ENCODE results near the gene CCDC92. TPM values are rescaled to one million over a fixed set of nuclear protein-coding genes. Genes with fewer than 3 reads are reported as not detected.
A peak's percentile ranks its signal among the peaks of the same experiment; 100 is the strongest.

The CCDC92 gene
- total RNA-seq, 1 experiment from 2014 or later: 8.3 TPM

DNA sequence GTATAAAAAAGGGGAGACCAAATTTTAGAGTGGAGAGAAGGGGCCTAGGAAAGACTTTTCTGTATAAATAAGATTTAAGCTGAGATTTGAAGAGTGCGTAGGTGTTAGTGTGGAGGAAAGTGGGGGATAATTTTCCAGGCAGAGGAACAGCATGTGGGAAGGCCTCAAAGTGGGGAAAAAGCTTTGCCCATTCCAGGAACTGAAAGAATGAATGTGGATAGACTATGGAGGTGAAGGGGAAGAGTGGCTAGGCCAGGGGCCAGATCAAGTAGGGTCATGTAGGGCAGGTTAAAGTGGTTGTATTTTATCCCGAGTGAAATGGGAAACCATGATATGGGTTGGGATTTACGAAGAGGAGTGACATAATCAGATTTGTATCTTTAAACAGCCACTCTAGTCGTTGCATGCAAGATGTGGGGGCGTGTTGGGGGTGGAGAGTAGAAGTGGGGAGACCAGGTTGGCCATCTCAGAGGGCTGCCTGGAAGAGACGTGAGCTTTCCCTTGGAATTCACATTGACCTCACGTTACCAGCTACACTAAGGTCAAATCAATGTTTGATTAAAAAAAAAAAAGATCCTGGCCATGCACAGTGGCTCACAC is 3.7 kb upstream of the CCDC92 start:
- DNase-seq (ENCODE audit: low read depth): no peak

DNA sequence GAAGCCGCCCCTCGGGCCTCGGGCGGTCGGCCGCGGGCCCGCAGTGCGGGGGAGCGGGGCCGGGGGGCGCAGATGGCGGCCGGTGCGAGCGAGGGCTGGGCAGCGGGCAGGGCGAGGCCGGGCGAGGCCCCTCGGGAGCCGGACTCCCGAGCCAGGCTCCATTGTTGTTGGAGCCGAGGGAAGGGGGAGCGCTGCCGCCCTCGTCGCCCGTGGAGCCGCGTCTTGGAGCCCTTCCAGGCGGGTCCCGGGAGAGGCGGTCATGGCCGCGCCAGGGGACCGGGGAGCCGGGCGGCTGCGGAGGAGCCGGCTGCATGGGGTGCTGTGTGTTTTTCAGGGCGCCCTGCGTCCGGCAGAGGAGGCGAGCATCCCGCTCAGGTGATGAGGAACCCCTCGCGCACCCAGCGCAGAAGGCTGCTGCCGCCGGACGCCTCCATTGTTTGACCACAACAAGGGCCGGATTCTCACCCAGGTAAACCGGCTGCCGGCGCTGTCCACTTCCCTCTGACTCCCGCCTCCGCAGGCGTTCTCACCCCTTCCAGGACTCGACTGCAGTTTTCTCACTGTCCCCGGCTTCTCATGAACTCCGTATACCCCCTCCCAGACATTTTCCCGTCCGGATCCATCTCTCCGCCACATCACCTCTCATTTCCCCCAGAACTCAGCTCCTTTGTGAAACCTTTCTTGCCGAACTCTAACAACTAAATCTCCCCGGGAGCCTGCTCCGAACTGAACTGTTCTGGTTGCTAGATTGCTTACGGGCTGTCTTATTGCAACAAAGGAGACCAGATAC is 1.1 kb upstream of the CCDC92 start:
- peak; percentile 21 for DNase-seq (ENCODE audit: low read depth)

DNA sequence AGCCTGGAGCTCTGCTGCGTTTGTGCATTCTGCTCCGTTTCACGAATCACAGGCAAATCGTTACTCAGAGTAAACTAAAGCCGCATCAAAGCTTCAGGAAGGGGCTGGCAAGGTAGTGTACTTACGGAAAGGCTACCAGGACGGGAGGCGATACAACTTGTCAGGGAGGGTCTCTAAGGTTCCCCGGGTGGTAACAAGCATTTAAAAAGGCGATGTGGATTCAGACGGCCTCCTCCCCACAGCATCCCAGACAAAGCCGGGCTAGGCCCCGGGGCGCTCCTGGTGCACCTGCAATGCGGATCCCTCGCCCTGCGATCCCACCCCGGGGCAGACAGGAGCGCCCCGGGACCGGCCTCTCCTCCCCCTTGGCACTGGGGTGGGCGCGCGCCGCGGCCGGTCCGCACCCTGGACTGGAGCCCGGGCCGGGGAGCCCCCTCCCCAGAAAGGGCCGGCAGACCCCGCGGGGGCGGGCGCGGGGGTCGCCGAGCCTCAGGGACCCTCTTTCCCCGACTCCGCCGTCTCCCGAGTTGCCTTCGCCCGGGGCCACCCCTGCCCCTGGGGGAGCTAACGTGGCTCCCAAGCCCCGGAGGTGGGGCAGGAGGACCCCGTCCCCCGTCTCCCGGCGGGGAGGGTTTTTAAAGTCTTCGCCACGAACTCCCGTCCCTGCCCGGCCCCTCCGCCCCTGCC is 718 bp downstream of the CCDC92 start:
- DNase-seq (ENCODE audit: low read depth): peak; percentile 29

DNA sequence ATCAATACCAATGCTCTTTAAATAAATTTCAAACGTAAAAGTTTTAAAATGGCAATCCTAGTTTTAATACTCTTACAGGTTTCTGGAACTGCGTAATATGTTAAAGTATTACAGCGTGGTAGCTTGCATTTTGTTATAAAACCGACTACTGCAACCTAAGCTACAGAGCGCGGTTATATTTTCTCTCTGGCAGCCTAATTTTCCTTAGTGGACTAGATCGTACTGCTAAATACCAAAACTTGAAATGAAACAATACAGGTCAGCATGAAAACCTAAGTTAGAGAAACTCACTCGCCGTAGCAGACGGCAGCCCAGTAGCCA is 1.2 kb downstream of the CCDC92 start:
- no peak for DNase-seq (ENCODE audit: low read depth)

DNA sequence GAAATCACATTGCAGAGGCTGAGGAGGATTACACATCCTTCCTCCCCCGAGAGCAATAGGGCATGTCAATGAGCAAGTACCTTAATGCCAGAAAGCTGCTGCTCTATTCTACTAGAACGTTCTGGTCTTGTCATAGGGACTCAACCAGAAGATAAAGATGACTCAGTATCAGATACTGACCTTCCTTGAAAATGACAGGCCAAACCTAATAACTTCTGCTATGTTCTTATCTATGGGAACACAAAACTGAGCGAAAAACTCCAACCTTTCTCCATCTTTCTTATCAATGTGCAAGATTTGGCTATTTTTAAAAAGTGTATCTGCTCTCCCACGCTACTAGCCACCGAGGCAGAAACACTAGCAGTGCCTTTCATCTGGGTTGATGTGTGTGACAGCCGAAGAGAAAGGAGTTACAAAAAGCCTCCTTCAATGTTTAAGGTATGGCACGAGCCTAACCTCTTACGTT is 5.5 kb downstream of the CCDC92 start:
- DNase-seq (ENCODE audit: low read depth): no peak

DNA sequence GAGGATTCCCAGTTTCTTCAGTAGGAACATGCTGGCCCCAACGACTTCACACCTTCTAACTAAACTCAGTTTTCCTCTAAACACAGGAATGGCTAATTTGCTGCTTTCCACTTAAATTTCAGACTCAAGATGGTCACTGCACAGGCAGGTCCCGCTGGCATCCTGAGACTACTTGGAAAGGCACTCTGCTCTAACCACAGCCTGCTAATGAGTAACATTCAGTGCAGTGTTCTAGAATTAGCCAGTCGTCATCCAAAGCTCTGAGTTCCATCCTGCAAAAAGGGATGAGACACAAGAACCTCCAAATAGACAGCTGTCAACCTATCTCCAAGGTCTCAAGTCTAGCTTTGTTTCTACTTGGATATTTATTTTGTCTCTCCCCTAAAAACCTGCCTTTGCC is 6.0 kb downstream of the CCDC92 start:
- peak; percentile 40 for DNase-seq (ENCODE audit: low read depth)

DNA sequence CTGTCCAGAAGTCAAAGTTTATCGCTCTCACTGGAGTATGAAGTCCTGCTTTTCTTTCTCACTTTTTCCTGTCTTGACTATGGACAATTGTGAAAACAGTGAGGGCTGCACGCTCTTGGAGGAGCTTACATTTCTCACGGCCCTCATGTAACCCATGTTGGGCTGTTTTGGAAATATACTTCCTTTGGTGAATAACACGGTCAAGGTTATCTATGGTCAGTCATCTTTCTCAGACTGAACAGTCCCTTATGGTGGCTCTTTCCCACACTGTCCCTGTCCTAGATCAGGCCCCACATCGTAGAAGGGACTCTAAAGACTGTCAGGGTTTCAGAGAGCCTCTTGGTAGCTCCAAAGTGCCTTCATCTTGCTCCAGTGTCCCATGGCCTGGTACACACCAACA is 7.2 kb downstream of the CCDC92 start:
- DNase-seq (ENCODE audit: low read depth): no peak

DNA sequence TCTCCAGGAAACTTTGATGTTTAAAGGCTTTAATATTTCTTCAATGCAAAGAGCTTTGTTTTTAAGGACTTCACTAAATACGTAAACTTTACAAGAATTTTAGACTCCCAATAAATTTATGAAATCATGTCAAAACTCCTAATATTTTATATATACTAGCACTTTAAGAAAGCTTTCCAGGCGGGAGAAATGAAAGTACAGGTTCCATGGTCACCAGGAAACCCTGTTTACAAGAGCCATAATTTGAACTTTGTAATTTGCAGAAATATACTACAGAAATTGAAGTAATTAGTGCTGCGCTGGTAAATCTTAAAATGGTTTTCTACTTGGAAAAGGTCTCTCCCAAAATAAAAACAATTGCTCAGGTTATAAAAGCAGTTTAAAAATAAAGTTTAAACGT is 8.8 kb downstream of the CCDC92 start:
- no peak for DNase-seq (ENCODE audit: low read depth)

DNA sequence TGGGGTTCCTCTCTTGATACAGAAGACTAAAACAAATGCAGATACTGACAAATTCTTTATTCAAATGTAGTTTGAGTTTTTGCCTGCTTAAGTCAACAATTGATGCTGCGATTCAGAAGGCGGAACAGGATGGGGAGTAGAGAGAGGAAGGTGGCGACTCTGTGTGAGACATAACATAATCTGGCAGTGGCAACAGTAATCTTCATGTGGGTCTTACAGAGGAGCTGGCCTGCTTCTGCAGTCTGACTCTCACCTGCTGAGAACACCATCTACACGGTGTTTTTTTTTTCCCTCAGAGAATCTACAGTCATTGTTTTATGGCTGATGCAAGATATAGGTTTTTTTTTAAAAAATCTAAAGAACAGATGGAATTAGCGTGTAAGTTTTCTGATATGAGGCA is 10.1 kb downstream of the CCDC92 start:
- no peak for DNase-seq (ENCODE audit: low read depth)

DNA sequence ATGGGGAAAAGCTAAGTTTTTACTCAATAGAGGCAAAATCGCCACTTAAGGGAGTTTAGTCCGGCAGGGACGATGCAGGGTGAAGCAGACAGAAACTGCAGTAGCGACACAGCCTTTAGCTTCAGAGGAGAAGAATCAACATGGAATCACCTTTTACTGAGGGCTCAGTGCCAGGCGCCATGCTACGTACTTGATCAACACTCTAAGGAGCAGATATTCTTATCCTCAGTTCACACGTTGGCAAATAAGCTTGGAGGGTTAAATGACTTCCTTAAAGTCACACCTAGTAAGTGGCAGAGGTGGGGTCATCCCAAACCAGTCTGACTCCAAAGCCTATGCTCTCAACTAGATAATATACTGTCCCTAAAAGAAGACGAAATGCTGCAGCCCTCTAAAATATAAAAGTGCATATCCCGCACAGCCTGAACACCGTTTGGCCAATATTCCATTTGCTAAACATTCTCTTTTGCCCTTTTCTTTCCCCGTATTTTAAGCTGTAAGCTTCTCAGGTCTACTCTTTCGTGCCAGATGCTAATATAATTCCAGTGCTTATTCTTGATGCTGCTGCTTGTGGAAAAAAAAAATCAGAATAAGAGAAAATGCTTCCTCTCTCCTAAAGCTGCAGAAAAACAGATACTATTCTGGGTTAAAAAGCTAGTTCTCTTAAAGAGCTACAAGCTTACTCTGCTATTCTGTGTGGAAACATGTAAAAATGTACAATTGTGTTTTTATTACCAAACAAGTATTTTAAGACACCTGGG is 10.9 kb downstream of the CCDC92 start:
- no peak for DNase-seq (ENCODE audit: low read depth)

DNA sequence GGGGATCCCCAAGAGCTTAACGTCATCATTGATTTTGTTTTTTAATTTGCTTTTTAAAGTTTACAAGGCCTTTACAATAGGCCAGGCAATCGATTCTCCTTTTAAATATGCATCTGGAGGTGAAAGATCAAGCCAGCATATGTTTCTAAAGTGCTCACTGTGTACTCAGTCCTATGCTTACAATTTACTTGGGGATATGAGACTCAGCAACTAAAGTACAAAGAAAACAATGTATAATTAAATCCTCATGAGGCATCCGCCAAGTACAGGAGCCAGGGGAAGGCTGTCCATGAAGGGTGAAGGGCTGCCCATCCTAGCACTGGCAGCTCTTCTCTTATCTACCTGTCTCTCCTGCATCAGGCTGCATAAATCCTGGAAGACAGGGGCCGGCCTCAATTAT is 11.8 kb downstream of the CCDC92 start:
- DNase-seq (ENCODE audit: low read depth): no peak

DNA sequence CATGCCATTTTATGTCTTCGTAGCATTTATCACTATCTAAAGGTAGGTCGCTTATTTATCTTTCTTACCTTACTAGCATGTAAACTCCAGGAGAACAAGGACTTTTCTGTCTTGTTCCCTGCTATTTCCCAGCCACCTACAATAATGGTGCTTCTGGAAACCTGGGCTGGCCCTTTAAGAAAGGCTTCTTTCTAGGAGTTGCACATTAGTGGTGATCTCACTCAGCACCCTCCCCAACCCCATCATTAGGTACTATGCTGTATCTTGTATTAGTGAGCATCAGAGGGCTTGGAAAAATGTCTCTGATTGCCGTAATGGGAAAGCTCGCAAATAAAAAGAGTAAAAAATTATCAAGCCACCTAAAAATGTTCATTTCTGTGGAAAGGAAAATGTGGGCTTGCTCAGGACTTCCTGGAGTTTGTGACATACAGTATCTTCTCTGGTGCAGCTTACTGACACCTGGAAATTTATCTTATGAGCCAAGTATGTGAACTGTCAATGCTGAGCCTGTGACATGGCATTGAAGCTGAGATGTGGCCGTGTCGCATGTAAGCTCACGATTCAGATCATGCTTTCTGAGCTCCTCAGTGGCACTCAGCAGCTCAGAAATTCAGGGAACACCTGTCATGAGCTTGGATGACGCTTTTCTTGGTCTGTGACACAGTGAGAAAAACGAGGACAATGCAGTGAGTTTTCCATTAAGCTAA is 12.4 kb downstream of the CCDC92 start:
- no peak for DNase-seq (ENCODE audit: low read depth)

DNA sequence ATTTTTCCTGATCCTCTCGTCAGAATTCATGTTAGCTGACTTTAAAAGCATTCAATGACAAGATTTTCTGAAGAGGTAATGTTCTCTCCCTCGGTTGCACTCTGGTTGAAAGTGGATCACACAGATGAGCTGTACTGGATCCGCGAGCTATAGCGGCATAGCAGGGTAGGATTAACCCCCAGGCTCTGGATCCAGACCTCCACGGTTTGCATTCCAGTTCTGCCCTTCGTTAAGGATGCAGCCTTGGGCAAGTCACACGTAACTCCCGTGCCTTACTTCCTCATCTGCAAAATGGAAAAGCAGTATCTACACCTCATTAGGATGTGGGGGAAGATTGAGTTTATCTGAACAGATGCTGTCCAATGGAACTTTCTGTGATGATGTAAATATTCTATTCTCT is 13.8 kb downstream of the CCDC92 start:
- DNase-seq (ENCODE audit: low read depth): no peak

DNA sequence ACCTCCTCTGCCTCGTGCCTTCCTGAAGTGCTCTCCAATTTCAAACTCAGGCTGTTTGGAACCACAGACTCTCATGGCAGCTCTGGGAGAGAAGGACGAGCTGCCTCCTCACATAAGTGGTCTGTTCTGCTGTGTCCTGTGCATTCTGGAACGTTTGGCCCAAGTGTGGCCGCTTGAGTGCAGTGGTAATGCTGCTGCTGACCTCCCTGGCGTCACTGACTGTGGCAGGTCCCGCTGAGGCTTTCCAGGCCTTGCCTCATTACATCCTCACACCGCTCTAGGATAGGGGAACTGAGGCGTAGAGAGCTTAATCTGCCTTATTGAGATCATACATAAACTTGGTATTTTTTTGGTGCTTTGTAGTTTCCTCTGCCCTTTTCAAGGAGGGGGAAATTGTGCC is 14.2 kb downstream of the CCDC92 start:
- DNase-seq (ENCODE audit: low read depth): no peak

DNA sequence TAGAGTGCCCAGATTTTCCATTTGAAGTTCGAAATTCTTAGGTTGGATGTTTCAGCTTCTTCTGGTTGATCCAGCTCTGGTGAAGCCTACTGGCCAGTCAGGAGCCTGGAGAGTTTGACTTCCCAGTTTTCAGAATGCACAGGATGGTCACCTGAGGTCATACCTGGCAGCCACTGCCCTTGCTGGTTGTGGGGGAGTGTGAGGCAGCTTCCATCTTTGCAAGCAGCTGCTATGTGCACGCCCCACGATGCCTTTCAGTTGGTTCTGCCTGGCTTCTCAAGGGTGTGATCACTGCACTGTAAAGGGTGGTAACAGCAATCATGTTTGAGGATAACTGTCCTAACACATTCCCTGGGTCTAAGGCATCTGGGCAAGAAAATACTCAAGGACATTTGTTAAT is 15.4 kb downstream of the CCDC92 start:
- no peak for DNase-seq (ENCODE audit: low read depth)

DNA sequence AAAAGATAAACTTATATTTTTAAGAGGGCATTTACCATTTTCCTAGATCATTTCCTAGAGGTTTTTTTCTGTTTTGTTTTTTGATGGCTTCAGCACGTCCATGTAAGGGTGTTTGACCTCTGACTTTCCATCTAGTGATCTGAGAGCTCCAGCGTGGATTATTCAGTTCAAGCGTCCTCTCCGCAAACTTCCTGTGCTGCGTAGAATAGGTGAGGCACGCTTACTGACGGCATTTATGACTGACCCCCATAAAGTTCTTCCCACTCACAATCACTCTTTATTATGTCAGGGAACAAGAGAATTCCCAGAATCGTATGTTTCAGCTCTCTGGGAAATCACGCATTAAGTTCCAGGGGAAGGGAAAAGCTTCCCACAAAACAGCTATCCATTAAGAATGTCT is 16.4 kb downstream of the CCDC92 start:
- no peak for DNase-seq (ENCODE audit: low read depth)

DNA sequence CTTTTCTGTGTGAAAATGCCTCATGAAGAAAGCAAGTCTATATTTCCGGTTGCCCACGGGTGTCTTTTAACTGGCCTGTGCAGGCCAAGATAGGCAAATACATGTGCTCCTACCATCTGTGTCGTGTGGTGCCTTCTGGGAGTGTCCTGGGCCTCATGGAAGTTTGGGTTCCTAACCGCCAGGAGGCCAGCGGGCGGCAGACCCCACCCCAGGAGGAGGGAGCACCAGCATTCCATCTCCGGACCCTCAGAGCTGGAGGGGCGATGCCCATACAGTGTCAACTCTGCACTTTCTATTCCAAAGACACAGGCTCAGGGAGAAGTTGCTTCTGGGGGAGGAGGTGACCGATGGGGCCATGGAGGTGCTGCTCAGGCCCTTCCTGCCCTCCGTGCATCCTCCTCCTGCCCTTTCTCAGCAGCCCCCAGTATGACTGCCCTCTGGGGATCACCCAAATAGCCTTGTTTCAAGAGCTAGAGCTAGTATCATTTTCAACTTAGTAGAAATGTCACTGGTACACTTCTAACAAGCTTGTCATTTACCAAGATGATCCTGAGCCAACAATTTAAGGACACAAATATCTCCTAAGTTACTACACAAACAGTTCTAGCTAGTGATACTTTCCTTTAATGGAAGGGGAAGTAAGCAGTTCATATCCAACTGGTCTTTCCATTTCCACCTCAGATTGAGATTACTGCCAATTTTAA is 17.8 kb downstream of the CCDC92 start:
- no peak for DNase-seq (ENCODE audit: low read depth)

DNA sequence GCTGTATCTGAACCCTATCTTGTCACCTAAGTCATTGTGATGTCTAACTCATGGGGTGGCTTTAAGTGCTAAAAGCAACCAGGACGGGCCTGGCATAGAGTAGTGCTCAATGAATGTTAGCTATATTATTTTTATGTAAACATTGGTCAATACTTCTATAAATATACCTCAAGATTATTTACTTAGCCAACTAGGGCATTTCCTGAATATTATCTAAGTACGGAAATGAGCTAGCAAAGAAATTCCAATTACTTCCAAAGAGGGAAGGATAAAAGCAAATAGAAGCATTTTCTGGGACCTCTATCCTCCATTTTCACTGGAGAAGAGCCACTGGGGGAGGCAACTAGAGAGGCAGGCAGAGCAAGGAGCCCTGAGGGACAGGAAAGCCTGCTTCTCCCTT is 20.6 kb downstream of the CCDC92 start:
- no peak for DNase-seq (ENCODE audit: low read depth)

DNA sequence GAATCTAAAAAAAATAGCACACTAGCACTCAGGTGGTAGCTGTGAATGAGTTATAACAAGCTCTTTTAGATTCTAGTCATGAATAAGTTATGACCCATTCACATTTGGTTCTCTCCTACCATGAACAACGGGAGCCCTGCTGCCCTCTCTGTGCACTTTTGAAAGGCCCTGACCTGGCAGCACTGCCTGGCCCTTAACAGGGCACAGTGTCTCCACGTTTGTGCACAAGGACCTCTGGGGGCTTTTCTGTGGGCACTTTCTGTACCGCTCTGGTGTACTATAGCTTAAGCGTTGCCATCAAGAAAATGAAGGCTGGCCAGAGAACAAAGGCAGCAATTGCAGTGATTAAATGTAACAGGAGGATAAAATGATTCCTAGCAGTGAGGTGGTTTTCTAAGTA is 21.2 kb downstream of the CCDC92 start:
- DNase-seq (ENCODE audit: low read depth): no peak

DNA sequence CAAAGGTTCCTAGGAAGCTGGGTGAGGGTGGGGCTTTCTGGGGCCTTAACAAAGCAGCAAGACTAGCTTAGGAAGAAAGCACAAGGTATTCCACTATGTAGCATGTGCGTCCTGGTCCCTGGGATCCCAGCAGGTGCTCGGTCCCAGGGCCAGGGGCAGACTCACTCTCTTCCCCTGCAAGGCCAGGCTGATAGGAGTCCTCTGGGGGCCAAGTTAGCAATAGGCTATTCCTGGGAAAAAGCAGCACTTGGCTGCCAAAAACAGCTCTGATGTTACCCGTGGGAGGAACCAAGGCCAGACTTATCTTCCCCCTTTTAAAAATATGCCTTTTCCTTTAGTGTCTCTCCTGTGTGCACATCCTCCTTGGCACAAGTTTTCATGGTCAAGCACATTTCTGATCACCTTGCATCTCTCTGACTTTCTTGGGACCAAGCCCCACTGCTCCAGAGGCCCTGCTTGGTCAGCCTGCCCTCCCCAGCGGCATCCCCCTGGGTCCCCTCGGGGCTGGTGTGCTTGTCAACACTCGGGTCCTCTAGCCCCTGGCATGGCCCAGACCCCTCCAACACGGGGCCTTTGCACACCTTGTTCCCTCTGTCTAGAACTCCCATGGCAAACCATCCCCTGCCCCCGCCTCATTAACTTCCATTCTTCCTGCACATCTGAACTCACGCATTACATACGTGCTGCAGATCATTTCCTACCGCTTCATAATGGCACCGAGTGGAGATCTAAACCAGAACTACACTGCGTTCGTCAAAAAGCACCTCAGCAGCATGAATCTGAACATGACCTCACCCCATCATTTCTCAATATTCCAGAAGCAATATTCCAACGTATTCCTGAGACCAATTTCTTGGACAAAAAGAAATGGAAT is 21.9 kb downstream of the CCDC92 start:
- no peak for DNase-seq (ENCODE audit: low read depth)
